PC-3 (cell line): ENCODE data around the gene KRTAP22-1. TPM values are rescaled to one million over a fixed set of nuclear protein-coding genes. Genes with fewer than 3 reads are reported as not detected.

Experiments used
- total RNA-seq: library from RNA; depleted of rRNA; stranded (reverse); fragments of >200 nt; gene quantifications from 2 replicates; pipeline ENCODE4 v1.2.3, GENCODE V29; 2014; rRNA removed

KRTAP22-1 gene
- total RNA-seq, 1 experiment from 2014 or later = not detected

Other genes starting within 250 kb of the KRTAP22-1 start
- gene KRTAP13-2, start 228.8 kb upstream of the KRTAP22-1 start, total RNA-seq = not detected in 2 replicates
- gene KRTAP13-1, start 205.1 kb upstream of the KRTAP22-1 start, total RNA-seq = not detected in 2 replicates
- gene KRTAP13-3, start 175.2 kb upstream of the KRTAP22-1 start, total RNA-seq = not detected in 2 replicates
- not detected in 2 replicates for gene KRTAP13-4, start 170.9 kb upstream of the KRTAP22-1 start, total RNA-seq
- not detected in 2 replicates for gene KRTAP15-1, start 160.8 kb upstream of the KRTAP22-1 start, total RNA-seq
- gene KRTAP19-1, start 120.7 kb upstream of the KRTAP22-1 start, total RNA-seq = not detected in 2 replicates
- not detected in 2 replicates for gene KRTAP19-2, start 113.7 kb upstream of the KRTAP22-1 start, total RNA-seq
- not detected in 2 replicates for gene KRTAP19-3, start 109.1 kb upstream of the KRTAP22-1 start, total RNA-seq
- not detected in 2 replicates for gene KRTAP19-4, start 103.9 kb upstream of the KRTAP22-1 start, total RNA-seq
- gene KRTAP19-5, start 98.9 kb upstream of the KRTAP22-1 start, total RNA-seq = not detected in 2 replicates
- gene KRTAP19-6, start 59.2 kb upstream of the KRTAP22-1 start, total RNA-seq = not detected in 2 replicates
- not detected in 2 replicates for gene KRTAP19-7, start 39.8 kb upstream of the KRTAP22-1 start, total RNA-seq
- gene KRTAP22-2, start 10.7 kb upstream of the KRTAP22-1 start, total RNA-seq = not detected in 2 replicates
- not detected in 2 replicates for gene KRTAP6-3, start 8.6 kb upstream of the KRTAP22-1 start, total RNA-seq
- not detected in 2 replicates for gene KRTAP6-2, start 2.2 kb upstream of the KRTAP22-1 start, total RNA-seq
- gene KRTAP6-1, start 12.8 kb downstream of the KRTAP22-1 start, total RNA-seq = not detected in 2 replicates
- not detected in 2 replicates for gene KRTAP20-1, start 15.3 kb downstream of the KRTAP22-1 start, total RNA-seq
- gene KRTAP20-4, start 19.5 kb downstream of the KRTAP22-1 start, total RNA-seq = not detected in 2 replicates
- 0.51 TPM in 1 of 2 replicates, not detected in the other for gene KRTAP20-2, start 34.1 kb downstream of the KRTAP22-1 start, total RNA-seq
- not detected in 2 replicates for gene KRTAP20-3, start 41.8 kb downstream of the KRTAP22-1 start, total RNA-seq
- not detected in 2 replicates for gene KRTAP21-3, start 117.7 kb downstream of the KRTAP22-1 start, total RNA-seq
- not detected in 2 replicates for gene KRTAP21-2, start 146.2 kb downstream of the KRTAP22-1 start, total RNA-seq
- not detected in 2 replicates for gene KRTAP21-1, start 154.3 kb downstream of the KRTAP22-1 start, total RNA-seq
- gene KRTAP8-1, start 212.2 kb downstream of the KRTAP22-1 start, total RNA-seq = not detected in 2 replicates
- gene KRTAP7-1, start 228.7 kb downstream of the KRTAP22-1 start, total RNA-seq = not detected in 2 replicates